H1 (cell line): ENCODE results near the gene ATG7. TPM values are rescaled to one million over a fixed set of nuclear protein-coding genes. Genes with fewer than 3 reads are reported as not detected.

Source experiments
- CTCF ChIA-PET: fragments of 300-600 bp; sonication (Branson Sonifier 250); formaldehyde crosslinking; loops from one replicate; lab custom pipeline; 2021; ENCODE audit not compliant: partially characterized antibody; lab: Charles Lee
- POLR2A ChIA-PET: fragments of 300-600 bp; sonication (Branson Sonifier 250); formaldehyde crosslinking; loops from one replicate; lab custom pipeline; 2021; ENCODE audit warnings: inconsistent platforms; ENCODE audit not compliant: partially characterized antibody; lab: Charles Lee
- DNase-seq, 2 experiments: peaks; one replicate each; pipeline versions ENCODE4 v3.0.0 to v3.0.0-alpha.2; 2010 to 2022; ENCODE audit warnings: low spot score in 2 of 2, low read depth in 1 of 2, mixed read lengths in 1 of 2
- FAIRE-seq: peaks from 2 replicates; lab custom pipeline; 2011; peaks lifted over from hg19 to GRCh38; lab: Jason Lieb, UNC
- H2AFZ ChIP-seq: 2 replicates; pipeline ENCODE4 v1.8.1; 2012; ENCODE audit warnings: low read length, inconsistent platforms
- H2AK5ac ChIP-seq: 2 replicates; pipeline ENCODE4 v1.6.1; 2013; ENCODE audit warnings: low read depth, low read length
- H2BK120ac ChIP-seq: replicated peaks from 2 replicates; pipeline ENCODE3; 2013; ENCODE audit warnings: low read depth, low read length, inconsistent platforms
- H2BK12ac ChIP-seq: 2 replicates; pipeline ENCODE4 v1.6.1; 2013; ENCODE audit warnings: low read depth, low read length
- H2BK15ac ChIP-seq: 2 replicates; pipeline ENCODE4 v1.6.1; 2013; ENCODE audit warnings: low read length
- H2BK20ac ChIP-seq: 2 replicates; pipeline ENCODE4 v1.6.1; 2013; ENCODE audit warnings: low read length
- H2BK5ac ChIP-seq: 2 replicates; pipeline ENCODE4 v1.6.1; 2013; ENCODE audit warnings: low read depth, low read length
- H3K14ac ChIP-seq: 2 replicates; pipeline ENCODE4 v1.6.1; 2013; ENCODE audit warnings: inconsistent platforms; ENCODE audit not compliant: insufficient read length
- H3K18ac ChIP-seq: 2 replicates; pipeline ENCODE4 v1.6.1; 2013; ENCODE audit warnings: low read length; ENCODE audit errors: extremely low read depth
- H3K23ac ChIP-seq: 2 replicates; pipeline ENCODE4 v1.6.1; 2013; ENCODE audit warnings: inconsistent platforms; ENCODE audit not compliant: insufficient read length
- H3K23me2 ChIP-seq: 2 replicates; pipeline ENCODE4 v1.6.1; 2013; ENCODE audit warnings: low read depth, low read length
- H3K27ac ChIP-seq: 2 replicates; pipeline ENCODE4 v1.6.1; 2011; ENCODE audit warnings: low read depth, low read length, inconsistent platforms
- H3K27me3 ChIP-seq, 4 experiments: replicated peaks in 1 of 4; 1 replicate in 1 of 4; 2 replicates in 3 of 4; pipeline versions ENCODE4 v1.6.1 to v1.8.1; 2011 to 2013; ENCODE audit warnings: low read length in 3 of 4, mild to moderate bottlenecking in 3 of 4, inconsistent platforms in 2 of 4, mixed read lengths in 2 of 4, moderate library complexity in 1 of 4; ENCODE audit not compliant: control insufficient read depth in 3 of 4, insufficient read depth in 3 of 4; ENCODE audit errors: extremely low read depth in 1 of 4
- H3K36me3 ChIP-seq, 4 experiments: 2 replicates each; pipeline versions ENCODE4 v1.6.1 to v1.8.1; 2011 to 2013; ENCODE audit warnings: mild to moderate bottlenecking in 4 of 4, low read length in 3 of 4, moderate library complexity in 2 of 4, control low read depth in 1 of 4, inconsistent platforms in 1 of 4; ENCODE audit not compliant: insufficient read depth in 4 of 4, control insufficient read depth in 2 of 4
- H3K4ac ChIP-seq: replicated peaks from 2 replicates; pipeline ENCODE3; 2013; ENCODE audit warnings: low read length, low read depth, mixed read lengths, inconsistent platforms; ENCODE audit not compliant: insufficient read length
- H3K4me1 ChIP-seq, 4 experiments: replicated peaks in 1 of 4; 1 replicate in 1 of 4; 2 replicates in 3 of 4; pipeline versions ENCODE4 v1.6.1 to v1.8.1; 2011 to 2013; ENCODE audit warnings: low read length in 3 of 4, inconsistent platforms in 2 of 4, mixed read lengths in 1 of 4; ENCODE audit not compliant: insufficient read depth in 4 of 4, control insufficient read depth in 3 of 4
- H3K4me2 ChIP-seq, 2 experiments: 2 replicates each; pipeline versions ENCODE4 v1.6.1 to v1.8.1; 2011 to 2013; ENCODE audit warnings: low read depth in 2 of 2, low read length in 2 of 2, control low read depth in 1 of 2, inconsistent platforms in 1 of 2, mild to moderate bottlenecking in 1 of 2; ENCODE audit not compliant: insufficient read depth in 1 of 2
- H3K4me3 ChIP-seq, 4 experiments: fragments of 200-600, 300-600 bp in 1 of 4; sonication (generic), shearing (Covaris generic), sonication (Bioruptor Twin) in 1 of 4; 2 replicates each; pipeline versions ENCODE4 v1.5.1 to v1.8.1; 2011 to 2016; ENCODE audit warnings: low read length in 4 of 4, low read depth in 3 of 4, control low read depth in 2 of 4, inconsistent platforms in 2 of 4, mild to moderate bottlenecking in 2 of 4, mixed read lengths in 1 of 4, moderate library complexity in 1 of 4; ENCODE audit not compliant: insufficient read depth in 2 of 4; ENCODE audit errors: extremely low read depth in 1 of 4
- H3K56ac ChIP-seq: replicated peaks from 2 replicates; pipeline ENCODE3; 2013; ENCODE audit warnings: low read depth, mild to moderate bottlenecking, mixed read lengths, low read length, inconsistent platforms; ENCODE audit not compliant: insufficient read length
- H3K79me1 ChIP-seq: 2 replicates; pipeline ENCODE4 v1.6.1; 2013; ENCODE audit warnings: low read depth, low read length, control low read depth
- H3K79me2 ChIP-seq, 2 experiments: 2 replicates each; pipeline versions ENCODE4 v1.6.1 to v1.8.1; 2012 to 2013; ENCODE audit warnings: low read length in 2 of 2, mild to moderate bottlenecking in 2 of 2, inconsistent platforms in 1 of 2; ENCODE audit not compliant: insufficient read depth in 2 of 2, control insufficient read depth in 1 of 2
- H3K9ac ChIP-seq, 4 experiments: replicated peaks in 1 of 4; 1 replicate in 1 of 4; 2 replicates in 3 of 4; pipeline versions ENCODE4 v1.6.1 to v1.8.1; 2011 to 2013; ENCODE audit warnings: low read depth in 3 of 4, low read length in 3 of 4, control low read depth in 2 of 4, mild to moderate bottlenecking in 2 of 4, moderate library complexity in 2 of 4, inconsistent platforms in 1 of 4; ENCODE audit errors: extremely low read depth in 1 of 4
- H3K9me3 ChIP-seq, 2 experiments: 2 replicates each; pipeline versions ENCODE4 v1.6.1 to v1.8.1; 2012 to 2013; ENCODE audit warnings: mild to moderate bottlenecking in 2 of 2, moderate library complexity in 2 of 2, control low read depth in 1 of 2, inconsistent platforms in 1 of 2, low read depth in 1 of 2, low read length in 1 of 2, mixed read lengths in 1 of 2; ENCODE audit not compliant: insufficient read depth in 2 of 2
- H4K20me1 ChIP-seq, 2 experiments: replicated peaks in 1 of 2; 2 replicates each; pipeline versions ENCODE3 to v1.8.1; 2011 to 2013; ENCODE audit warnings: inconsistent platforms in 2 of 2, low read length in 2 of 2, mild to moderate bottlenecking in 1 of 2; ENCODE audit not compliant: insufficient read depth in 2 of 2, control insufficient read depth in 1 of 2
- H4K5ac ChIP-seq: 2 replicates; pipeline ENCODE4 v1.6.1; 2013; ENCODE audit warnings: low read length, low read depth, mixed read lengths, inconsistent platforms; ENCODE audit not compliant: insufficient read length
- H4K8ac ChIP-seq: 2 replicates; pipeline ENCODE4 v1.8.0; 2013; ENCODE audit warnings: mild to moderate bottlenecking, moderate library complexity, low read length, inconsistent platforms; ENCODE audit not compliant: insufficient read depth; ENCODE audit errors: extremely low read depth
- H4K91ac ChIP-seq: replicated peaks from 2 replicates; pipeline ENCODE3; 2013; ENCODE audit warnings: low read length, mixed read lengths, inconsistent platforms; ENCODE audit not compliant: insufficient read length
- BCL11A ChIP-seq, 2 experiments: IDR thresholded peaks; one replicate each; pipeline ENCODE4 v1.6.1; 2011; ENCODE audit warnings: low read depth in 2 of 2, low read length in 2 of 2, mild to moderate bottlenecking in 2 of 2
- CBX8 ChIP-seq: fragments of 300-800, 300-1000 bp; sonication (generic); IDR thresholded peaks from 2 replicates; pipeline ENCODE4 v1.7.1; 2016; ENCODE audit warnings: low read depth, low read length, borderline replicate concordance
- JUND ChIP-seq: IDR thresholded peaks from 2 replicates; pipeline ENCODE4 v1.6.1; 2011; ENCODE audit warnings: mild to moderate bottlenecking, improper control_type of control experiment, low read length
- KDM4A ChIP-seq: IDR thresholded peaks from one replicate; pipeline ENCODE4 v1.7.1; 2012; ENCODE audit warnings: low read depth, mild to moderate bottlenecking, moderate library complexity, low read length, inconsistent platforms; ENCODE audit not compliant: severe bottlenecking
- PHF8 ChIP-seq: fragments of 200-600 bp; sonication (generic); conservative IDR thresholded peaks from 2 replicates; pipeline ENCODE4 v1.7.1; 2012; ENCODE audit warnings: low read depth, mild to moderate bottlenecking, inconsistent platforms, low read length, moderate library complexity
- SIX5 ChIP-seq: IDR thresholded peaks from 2 replicates; pipeline ENCODE4 v1.6.1; 2011; ENCODE audit warnings: mild to moderate bottlenecking, low read depth, low read length
- SP2 ChIP-seq: IDR thresholded peaks from 2 replicates; pipeline ENCODE4 v1.6.1; 2012; ENCODE audit warnings: mild to moderate bottlenecking, low read length, inconsistent platforms
- SRF ChIP-seq: IDR thresholded peaks from 2 replicates; pipeline ENCODE4 v1.6.1; 2011; ENCODE audit warnings: mild to moderate bottlenecking, low read depth, low read length, moderate library complexity
- TBP ChIP-seq: IDR thresholded peaks from 2 replicates; pipeline ENCODE4 v1.6.1; 2011; ENCODE audit warnings: low read depth, low read length, improper control_type of control experiment
- WGBS, 2 experiments: shearing (Covaris generic) in 1 of 2; methylation state at CpG; one replicate each; pipeline versions ENCODE4 v1.1.6 to v1.1.7; 2013 to 2015; ENCODE audit warnings: low lambda C conversion rate in 2 of 2, mixed read lengths in 2 of 2, inconsistent platforms in 1 of 2, low coverage in 1 of 2, missing lambda C conversion rate in 1 of 2; ENCODE audit not compliant: insufficient replicate concordance in 2 of 2, insufficient coverage in 1 of 2, insufficient read length in 1 of 2; ENCODE audit errors: extremely low coverage in 1 of 2, missing lambda C conversion rate in 1 of 2; 5-methylcytosine and 5-hydroxymethylcytosine counted together
- polyA plus RNA-seq, 7 experiments: library from polyadenylated mRNA; depleted of rRNA in 3 of 7; stranded (reverse) in 5 of 7; unstranded in 2 of 7; fragments of >200 nt in 5 of 7; fragments of 200-250 nt in 2 of 7; gene quantifications; 1 replicate in 5 of 7; 2 replicates in 1 of 7; 4 replicates in 1 of 7; pipeline versions ENCODE4 v1.2.1 to v1.2.3, GENCODE V29; 2011 to 2013; ENCODE audit warnings: missing spikeins in 2 of 7, mixed read lengths in 2 of 7
- total RNA-seq: library from RNA; stranded (reverse); fragmentation: NEBNext Ultra II Directional; extraction: Animal tissue kit (Norgen Biotek cat#: 25700); gene quantifications from 2 replicates; pipeline ENCODE4 v1.2.1, GENCODE V29; 2021
- TF ChIP-seq, protein P1 (sequence below): IDR thresholded peaks from 2 replicates; pipeline ENCODE4 v1.6.1; 2011; ENCODE audit warnings: low read length, improper control_type of control experiment
- TF ChIP-seq, protein P2 (sequence below): IDR thresholded peaks from 2 replicates; pipeline ENCODE4 v1.6.1; 2012; ENCODE audit warnings: low read length, inconsistent platforms

The ATG7 gene
- total and polyA plus RNA-seq, 2 of the 8 experiments (the other 6 are each of a cell fraction or from before 2014, with no cell fraction given) = 15.0 to 19.1 TPM

DNA sequence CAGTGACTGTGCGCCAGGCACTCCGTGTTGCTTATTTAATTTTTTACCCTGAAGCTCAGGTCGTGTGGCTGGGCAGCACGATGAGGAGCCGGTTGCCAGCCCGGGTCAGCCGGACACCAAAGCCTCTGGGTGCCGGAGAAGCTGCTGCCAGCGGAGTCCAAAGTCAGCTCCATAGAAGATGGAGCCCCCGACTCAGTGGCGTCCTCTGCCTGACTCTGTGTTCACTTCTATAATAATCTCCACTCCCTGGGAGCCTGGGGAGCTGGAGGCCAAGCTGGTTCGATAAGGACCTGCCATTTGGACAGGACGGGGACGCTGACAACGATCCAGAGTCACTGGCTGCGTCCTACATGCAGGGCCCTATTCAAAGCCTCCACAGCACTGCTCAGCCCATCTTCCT lies 292.9 kb downstream of the ATG7 start:
- no peak overlapping the region for H2BK20ac ChIP-seq
- no peak overlapping the region for H2BK12ac ChIP-seq
- no peak overlapping the region for H4K91ac ChIP-seq
- peaks cover 0 to 24% of the 10 kb centered on the region in 2 experiments; a peak in 1 of 4 replicates for H3K79me2 ChIP-seq
- DNase-seq = no peak
- peaks cover 22% of the 10 kb centered on the region for H3K79me1 ChIP-seq
- H4K5ac ChIP-seq = no peak overlapping the region
- no peak overlapping the region for H2BK5ac ChIP-seq
- ChIA-PET CTCF (interaction anchor here (1.3 to 2.9 kb wide), 4 partner anchors 8 to 26 kb away, joined by 4 to 8 read pairs (median 5); no protein-coding TSS in a partner anchor), POLR2A (interaction anchor here (1.2 to 1.6 kb wide), 2 partner anchors 11 to 26 kb away, joined by 4 read pairs; no protein-coding TSS in a partner anchor)
- no peak overlapping the region for H3K14ac ChIP-seq
- H4K20me1 ChIP-seq = peaks cover 25 to 29% of the 10 kb centered on the region in 2 experiments
- no peak overlapping the region for H4K8ac ChIP-seq
- H3K56ac ChIP-seq = no peak overlapping the region
- no peak overlapping the region for H2BK120ac ChIP-seq
- 0 out of 2 replicates have a peak overlapping the region, but pooled peaks have one; percentile 65 for H2AK5ac ChIP-seq
- H2AFZ ChIP-seq = no peak overlapping the region
- 0 out of 2 replicates have a peak overlapping the region, but pooled peaks have one; percentile 0 for H3K27ac ChIP-seq
- H3K9me3 ChIP-seq = no peaks in the 10 kb centered on the region
- H3K36me3 ChIP-seq = peaks cover 0 to 14% (median 0%) of the 10 kb centered on the region in 4 experiments; a peak in 4 of 8 replicates
- H3K18ac ChIP-seq = no peak overlapping the region
- H3K23me2 ChIP-seq = no peaks in the 10 kb centered on the region
- no peaks in the 10 kb centered on the region for H3K27me3 ChIP-seq
- H3K4me3 ChIP-seq = no peak overlapping the region
- no peak overlapping the region for H3K9ac ChIP-seq
- 94% methylated on average over 16 of the region's 16 CpGs; no CpG with 5 or more reads in 1 of the 2 experiments for WGBS, 2 experiments
- H3K23ac ChIP-seq = no peak overlapping the region
- H3K4me1 ChIP-seq = peaks cover 0 to 6% (median 0%) of the 10 kb centered on the region in 4 experiments; a peak in 2 of 7 replicates
- no peak overlapping the region for H3K4me2 ChIP-seq
- H2BK15ac ChIP-seq = no peak overlapping the region
- H3K4ac ChIP-seq = no peak overlapping the region
- no peak for FAIRE-seq
- TF ChIP-seq TBP (no peak), BCL11A (IDR thresholded peaks at IDR 0.05; ENCODE audit: low read depth in 2 of 2, low read length in 2 of 2) (no peak), SP2 (no peak), SRF (no peak), KDM4A (no peak), PHF8 (no peak), SIX5 (no peak), CBX8 (no peak), JUND (no peak)
- TF ChIP-seq, protein P1, sequence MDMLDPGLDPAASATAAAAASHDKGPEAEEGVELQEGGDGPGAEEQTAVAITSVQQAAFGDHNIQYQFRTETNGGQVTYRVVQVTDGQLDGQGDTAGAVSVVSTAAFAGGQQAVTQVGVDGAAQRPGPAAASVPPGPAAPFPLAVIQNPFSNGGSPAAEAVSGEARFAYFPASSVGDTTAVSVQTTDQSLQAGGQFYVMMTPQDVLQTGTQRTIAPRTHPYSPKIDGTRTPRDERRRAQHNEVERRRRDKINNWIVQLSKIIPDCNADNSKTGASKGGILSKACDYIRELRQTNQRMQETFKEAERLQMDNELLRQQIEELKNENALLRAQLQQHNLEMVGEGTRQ = no peak
- TF ChIP-seq, protein P2, sequence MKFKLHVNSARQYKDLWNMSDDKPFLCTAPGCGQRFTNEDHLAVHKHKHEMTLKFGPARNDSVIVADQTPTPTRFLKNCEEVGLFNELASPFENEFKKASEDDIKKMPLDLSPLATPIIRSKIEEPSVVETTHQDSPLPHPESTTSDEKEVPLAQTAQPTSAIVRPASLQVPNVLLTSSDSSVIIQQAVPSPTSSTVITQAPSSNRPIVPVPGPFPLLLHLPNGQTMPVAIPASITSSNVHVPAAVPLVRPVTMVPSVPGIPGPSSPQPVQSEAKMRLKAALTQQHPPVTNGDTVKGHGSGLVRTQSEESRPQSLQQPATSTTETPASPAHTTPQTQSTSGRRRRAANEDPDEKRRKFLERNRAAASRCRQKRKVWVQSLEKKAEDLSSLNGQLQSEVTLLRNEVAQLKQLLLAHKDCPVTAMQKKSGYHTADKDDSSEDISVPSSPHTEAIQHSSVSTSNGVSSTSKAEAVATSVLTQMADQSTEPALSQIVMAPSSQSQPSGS = no peak
